ENCODE measurements around the gene ASS1.

The ASS1 gene

GRCh38 chr9:130461731-130462130 lies 17.0 kb downstream of the ASS1 start:
- no peak for TF ChIP-seq CTCF (conservative IDR thresholded peaks at IDR 0.05; ENCODE audit: low read depth, low read length)
- DNase-seq (ENCODE audit: low read depth): no peak
- H3K4me3 ChIP-seq (ENCODE audit: low read depth, low read length): no peak overlapping the region

- H3K4me3 ChIP-seq (ENCODE audit: low read depth, low read length): no peak overlapping the region
- no peak for TF ChIP-seq CTCF (conservative IDR thresholded peaks at IDR 0.05; ENCODE audit: low read depth, low read length)
- no peak for DNase-seq (ENCODE audit: low read depth)
These were observed 18.2 kb downstream of the ASS1 start for GRCh38 chr9:130462685-130463540.

GRCh38 chr9:130463763-130464745 lies 19.3 kb downstream of the ASS1 start:
- DNase-seq (ENCODE audit: low read depth): no peak
- no peak for TF ChIP-seq CTCF (conservative IDR thresholded peaks at IDR 0.05; ENCODE audit: low read depth, low read length)
- no peak overlapping the region for H3K4me3 ChIP-seq (ENCODE audit: low read depth, low read length)

GRCh38 chr9:130465383-130466096 lies 20.8 kb downstream of the ASS1 start:
- no peak overlapping the region for H3K4me3 ChIP-seq (ENCODE audit: low read depth, low read length)
- TF ChIP-seq CTCF (conservative IDR thresholded peaks at IDR 0.05; ENCODE audit: low read depth, low read length): no peak
- DNase-seq (ENCODE audit: low read depth): no peak

GRCh38 chr9:130466537-130467217 lies 21.9 kb downstream of the ASS1 start:
- no peak for DNase-seq (ENCODE audit: low read depth)
- H3K4me3 ChIP-seq (ENCODE audit: low read depth, low read length): no peak overlapping the region
- TF ChIP-seq CTCF (conservative IDR thresholded peaks at IDR 0.05; ENCODE audit: low read depth, low read length): no peak

- H3K4me3 ChIP-seq (ENCODE audit: low read depth, low read length): no peak overlapping the region
- DNase-seq (ENCODE audit: low read depth): no peak
- TF ChIP-seq CTCF (conservative IDR thresholded peaks at IDR 0.05; ENCODE audit: low read depth, low read length): no peak
These were observed 22.6 kb downstream of the ASS1 start for GRCh38 chr9:130467316-130467715.

All from choroid plexus epithelial cell (primary cell).